ENCODE measurements around the gene OR11H7.
"Not testable (repeated sequence)": the region's sequence is repeated elsewhere in the genome, so short reads cannot be mapped to it uniquely, and the experiment has no call there.

- TF ChIP-seq CTCF (conservative IDR thresholded peaks at IDR 0.05; ENCODE audit: low read depth, low read length); POLR2A (IDR thresholded peaks at IDR 0.05; ENCODE audit: low read depth, low read length); RFX5 (IDR thresholded peaks at IDR 0.05; ENCODE audit: low read depth, low read length); RAD21 (IDR thresholded peaks at IDR 0.05; ENCODE audit: low read length); RCOR1 (IDR thresholded peaks at IDR 0.05; ENCODE audit: insufficient replicate concordance, low read length): not testable (repeated sequence)
These were observed 16.4 kb upstream of the OR11H7 start for GRCh38 chr14:20212406-20212805.
